ENCODE measurements around the gene PPM1E. TPM values are rescaled to one million over a fixed set of nuclear protein-coding genes. Genes with fewer than 3 reads are reported as not detected.

The PPM1E gene
- total and polyA plus RNA-seq, 11 donors = 0.20 to 4.0 (median 0.50) TPM

GRCh38 chr17:58889928-58890327 lies 134.3 kb downstream of the PPM1E start:
- H3K27me3 ChIP-seq = peaks cover 0 to 6% (median 0%) of the 10 kb centered on the region in 9 donors
- intact Hi-C loops (cut with DNase I) = no loop called here
- no peak overlapping the region for H3K27ac ChIP-seq
- H3K4me1 ChIP-seq = no peaks in the 10 kb centered on the region
- no peak overlapping the region for H3K4me3 ChIP-seq
- DNase-seq (no peak), ATAC-seq (no peak)
- WGBS, 4 donors = 88 to 94% (median 92%) methylated on average over 3 of the region's 3 CpGs
- H3K9me3 ChIP-seq = peaks cover 0 to 24% (median 8%) of the 10 kb centered on the region in 12 donors
- TF ChIP-seq CTCF (IDR thresholded peaks at IDR 0.05) (no peak), POLR2A (IDR thresholded peaks at IDR 0.05) (no peak)
- H3K36me3 ChIP-seq = no peaks in the 10 kb centered on the region

GRCh38 chr17:58899191-58899590 lies 143.5 kb downstream of the PPM1E start:
- no peak for ATAC-seq

GRCh38 chr17:58902322-58902721 lies 146.7 kb downstream of the PPM1E start:
- Histone ChIP-seq H3K36me3 (no peaks in the 10 kb centered on the region), H3K4me1 (no peaks in the 10 kb centered on the region), H3K4me3 (no peak overlapping the region), H3K9me3 (peaks cover 0 to 21% (median 9%) of the 10 kb centered on the region in 12 donors), H3K27ac (no peak overlapping the region), H3K27me3 (no peaks in the 10 kb centered on the region)
- ATAC-seq (no peak), DNase-seq (no peak)
- TF ChIP-seq CTCF (IDR thresholded peaks at IDR 0.05) = no peak
- no peak for TF ChIP-seq POLR2A (IDR thresholded peaks at IDR 0.05)
- intact Hi-C loops (cut with DNase I) = no loop called here
- WGBS, 4 donors = 79 to 89% (median 87%) methylated on average over 1 of the region's 1 CpG

More at GRCh38 chr17:58899191-58899590, 143.5 kb downstream of the PPM1E start:
- intact Hi-C loops (cut with DNase I) = no loop called here
- no peaks in the 10 kb centered on the region for H3K27me3 ChIP-seq
- H3K27ac ChIP-seq = no peak overlapping the region
- TF ChIP-seq POLR2A (IDR thresholded peaks at IDR 0.05) = no peak
- TF ChIP-seq CTCF (IDR thresholded peaks at IDR 0.05) = no peak
- no peaks in the 10 kb centered on the region for H3K36me3 ChIP-seq
- 72 to 78% (median 77%) methylated on average over 5 of the region's 5 CpGs for WGBS, 4 donors
- no peaks in the 10 kb centered on the region for H3K4me1 ChIP-seq
- peaks cover 0 to 13% (median 0%) of the 10 kb centered on the region in 12 donors for H3K9me3 ChIP-seq
- no peak for DNase-seq
- H3K4me3 ChIP-seq = no peak overlapping the region

- H3K4me3 ChIP-seq = no peak overlapping the region
- 86 to 92% (median 88%) methylated on average over 8 of the region's 8 CpGs for WGBS, 4 donors
- no peaks in the 10 kb centered on the region for H3K36me3 ChIP-seq
- peaks cover 0 to 6% (median 0%) of the 10 kb centered on the region in 9 donors for H3K27me3 ChIP-seq
- ATAC-seq (no peak), DNase-seq (no peak)
- H3K9me3 ChIP-seq = peaks cover 0 to 26% (median 10%) of the 10 kb centered on the region in 12 donors
- intact Hi-C loops (cut with DNase I) = no loop called here
- H3K4me1 ChIP-seq = no peaks in the 10 kb centered on the region
- TF ChIP-seq POLR2A (IDR thresholded peaks at IDR 0.05) (no peak), CTCF (IDR thresholded peaks at IDR 0.05) (no peak)
- H3K27ac ChIP-seq = no peak overlapping the region
Observed at GRCh38 chr17:58911741-58912343, 156.2 kb downstream of the PPM1E start.

Data from heart left ventricle (tissue), 16 donors.